SK-N-MC (cell line): ENCODE measurements around the gene TET2.

Experiments used
- DNase-seq: peaks from one replicate; pipeline ENCODE4 v3.0.0-alpha.2; 2011; ENCODE audit warnings: low read depth, low spot score
- H3K27ac ChIP-seq: fragments of 200-600 bp; sonication (generic); 2 replicates; pipeline ENCODE4 v1.5.1; 2016; ENCODE audit warnings: mixed run types
- H3K36me3 ChIP-seq: fragments of 200-600 bp; sonication (generic); 2 replicates; pipeline ENCODE4 v1.6.1; 2017; ENCODE audit warnings: antibody characterized with exemption, low read length, mixed read lengths; ENCODE audit not compliant: insufficient read depth
- H3K4me3 ChIP-seq: fragments of 200-600 bp; sonication (generic); 2 replicates; pipeline ENCODE4 v1.5.1; 2016
- H3K9ac ChIP-seq: fragments of 200-600 bp; sonication (generic); 2 replicates; pipeline ENCODE4 v1.8.0; 2017; ENCODE audit warnings: mixed run types, mixed read lengths; ENCODE audit not compliant: insufficient read length
- H3K9me3 ChIP-seq: fragments of 200-600 bp; sonication (generic); 2 replicates; pipeline ENCODE4 v1.6.1; 2017; ENCODE audit warnings: low read depth, mild to moderate bottlenecking, antibody characterized with exemption, low read length, moderate library complexity, mixed read lengths
- EZH2 ChIP-seq: fragments of 200-600 bp; sonication (generic); IDR thresholded peaks from one replicate; pipeline ENCODE4 v1.6.1; 2017; ENCODE audit warnings: antibody characterized with exemption
- FOXP2 ChIP-seq: optimal IDR thresholded peaks from 2 replicates; pipeline ENCODE3; 2011; ENCODE audit warnings: mild to moderate bottlenecking, moderate library complexity; ENCODE audit not compliant: insufficient read depth; ENCODE audit errors: extremely low read length, control extremely low read depth
- POLR2AphosphoS5 ChIP-seq: IDR thresholded peaks from 2 replicates; pipeline ENCODE4 v1.6.1; 2012; ENCODE audit warnings: mild to moderate bottlenecking, low read depth, low read length, borderline replicate concordance

Gene TET2

DNA sequence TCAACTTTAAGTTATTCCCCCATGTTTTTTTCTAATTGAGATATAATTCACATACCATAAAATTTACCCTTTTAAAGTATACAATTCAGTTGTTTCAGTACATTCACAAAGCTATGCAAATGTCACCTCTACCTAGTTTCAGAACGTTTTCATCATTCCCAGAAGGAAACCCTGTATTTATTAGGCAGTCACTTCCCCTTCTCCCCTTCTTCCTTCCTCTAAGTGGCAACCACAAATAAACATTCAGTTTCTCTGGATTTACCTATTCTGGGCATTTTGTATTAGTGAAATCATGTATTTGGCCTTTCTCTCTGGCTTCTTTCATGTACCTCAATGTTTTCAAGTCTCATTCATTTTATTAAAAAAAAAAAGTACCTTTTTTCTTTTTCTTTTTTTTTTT, 101.9 kb downstream of the TET2 start:
- H3K9me3 ChIP-seq: no peaks in the 10 kb centered on the region
- H3K4me3 ChIP-seq: no peak overlapping the region
- TF ChIP-seq POLR2AphosphoS5 (no peak), EZH2 (no peak), FOXP2 (no peak)
- DNase-seq: no peak
- no peak overlapping the region for H3K27ac ChIP-seq
- peaks cover 5% of the 10 kb centered on the region for H3K36me3 ChIP-seq
- H3K9ac ChIP-seq: no peak overlapping the region

DNA sequence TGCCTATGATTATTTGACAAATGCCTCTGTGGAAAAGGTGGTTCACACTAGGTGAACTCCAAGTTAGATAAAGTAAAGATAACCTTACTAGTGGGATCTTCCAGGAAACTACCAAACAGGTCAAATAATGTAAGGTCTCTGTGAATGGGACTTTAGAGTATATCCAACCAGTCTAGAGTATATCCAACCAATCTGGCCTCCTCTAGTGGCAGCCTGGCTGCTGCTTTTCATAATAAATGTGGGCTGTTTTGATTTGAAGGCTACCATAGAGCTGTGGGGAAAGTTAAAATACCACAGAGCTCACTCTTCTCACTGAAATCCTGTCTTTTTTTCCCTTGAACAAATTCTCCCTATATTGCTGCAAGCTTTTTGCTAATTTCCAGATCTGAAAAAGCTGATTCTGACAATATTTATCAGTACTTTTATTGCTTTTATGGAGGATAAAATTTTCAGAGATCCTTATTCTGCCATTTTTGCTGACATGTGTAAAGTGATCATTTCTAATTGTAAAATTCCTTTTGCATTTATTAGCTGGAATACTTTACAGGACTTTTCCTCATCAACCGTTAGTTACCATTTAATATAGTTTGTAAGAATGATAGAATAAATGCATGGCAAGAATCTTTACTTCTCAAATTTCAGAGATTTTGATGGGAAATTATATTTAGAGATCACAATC, 111.3 kb downstream of the TET2 start:
- TF ChIP-seq EZH2 (no peak), POLR2AphosphoS5 (no peak), FOXP2 (no peak)
- Histone ChIP-seq H3K9me3 (no peaks in the 10 kb centered on the region), H3K36me3 (peaks cover 12% of the 10 kb centered on the region; the same call in 1 of the 2 replicates), H3K27ac (no peak overlapping the region), H3K9ac (no peak overlapping the region), H3K4me3 (no peak overlapping the region)
- DNase-seq: no peak

DNA sequence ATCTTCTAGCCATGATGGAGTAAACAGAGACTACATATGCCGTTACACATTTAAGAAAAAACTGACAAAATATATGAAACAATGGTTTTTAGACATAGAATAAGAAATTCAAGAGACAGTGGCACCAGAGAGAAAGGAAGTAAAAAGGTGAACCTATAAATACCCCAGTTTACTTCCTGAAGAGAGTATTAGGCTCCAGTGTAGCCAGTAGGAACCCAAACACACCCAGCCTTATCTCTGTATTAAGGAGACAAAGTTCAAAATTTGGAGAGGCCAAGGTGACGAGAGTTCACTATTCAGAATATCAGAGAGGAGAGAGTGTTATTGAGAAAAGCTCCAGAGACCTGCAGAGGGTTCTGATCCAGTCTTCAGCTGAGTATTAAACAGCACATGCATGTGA, 119.0 kb downstream of the TET2 start:
- no peak for DNase-seq
- Histone ChIP-seq H3K27ac (no peak overlapping the region), H3K4me3 (no peak overlapping the region), H3K9me3 (no peaks in the 10 kb centered on the region), H3K36me3 (peaks cover 14% of the 10 kb centered on the region), H3K9ac (no peak overlapping the region)
- TF ChIP-seq FOXP2 (no peak), EZH2 (no peak), POLR2AphosphoS5 (no peak)

DNA sequence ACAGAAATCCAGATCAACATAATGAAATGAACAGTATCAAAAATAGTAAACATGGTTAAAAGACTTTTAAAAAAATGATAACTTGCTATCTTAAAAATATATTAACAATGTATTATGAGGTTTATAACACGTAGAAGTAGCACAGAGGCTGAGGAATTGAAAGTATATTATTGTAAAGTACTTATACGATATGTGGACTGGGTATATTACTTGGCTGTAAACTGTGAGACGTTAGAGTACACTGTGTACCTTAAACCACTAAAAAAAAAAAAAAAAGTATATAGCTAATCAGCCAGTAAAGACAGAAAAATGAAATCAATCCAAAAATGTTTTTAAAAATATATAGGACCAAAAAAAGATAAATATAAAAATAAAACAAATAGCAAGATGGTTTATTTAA, 120.6 kb downstream of the TET2 start:
- no peak for TF ChIP-seq EZH2
- TF ChIP-seq POLR2AphosphoS5: no peak
- TF ChIP-seq FOXP2: no peak
- DNase-seq: no peak
- H3K9me3 ChIP-seq: no peaks in the 10 kb centered on the region
- no peak overlapping the region for H3K4me3 ChIP-seq
- H3K27ac ChIP-seq: no peak overlapping the region
- no peak overlapping the region for H3K9ac ChIP-seq
- H3K36me3 ChIP-seq: peaks cover 14% of the 10 kb centered on the region

- no peak overlapping the region for H3K4me3 ChIP-seq
- DNase-seq: no peak
- no peaks in the 10 kb centered on the region for H3K9me3 ChIP-seq
- H3K9ac ChIP-seq: no peak overlapping the region
- no peak for TF ChIP-seq FOXP2
- no peak for TF ChIP-seq POLR2AphosphoS5
- TF ChIP-seq EZH2: no peak
- H3K36me3 ChIP-seq: peaks cover 32% of the 10 kb centered on the region
- H3K27ac ChIP-seq: no peak overlapping the region
These were observed 125.3 kb downstream of the TET2 start for GRCh38 chr4:105272002-105272401.

GRCh38 chr4:105273230-105273629, 126.6 kb downstream of the TET2 start:
- DNase-seq: no peak
- no peak for TF ChIP-seq EZH2
- no peak for TF ChIP-seq FOXP2
- TF ChIP-seq POLR2AphosphoS5: no peak
- no peak overlapping the region for H3K9ac ChIP-seq
- H3K4me3 ChIP-seq: no peak overlapping the region
- peaks cover 32% of the 10 kb centered on the region for H3K36me3 ChIP-seq
- H3K27ac ChIP-seq: no peak overlapping the region
- H3K9me3 ChIP-seq: no peaks in the 10 kb centered on the region

- Histone ChIP-seq H3K27ac (no peak overlapping the region), H3K9me3 (no peaks in the 10 kb centered on the region), H3K36me3 (peaks cover 30% of the 10 kb centered on the region), H3K4me3 (no peak overlapping the region), H3K9ac (no peak overlapping the region)
- DNase-seq: no peak
- TF ChIP-seq FOXP2 (no peak), EZH2 (no peak), POLR2AphosphoS5 (no peak)
These were observed 127.4 kb downstream of the TET2 start for GRCh38 chr4:105274090-105274489.

GRCh38 chr4:105274504-105274903, 127.8 kb downstream of the TET2 start:
- TF ChIP-seq FOXP2 (no peak), POLR2AphosphoS5 (no peak), EZH2 (no peak)

GRCh38 chr4:105276361-105277104, 129.9 kb downstream of the TET2 start:
- TF ChIP-seq FOXP2: no peak
- no peak overlapping the region for H3K4me3 ChIP-seq
- H3K9me3 ChIP-seq: no peaks in the 10 kb centered on the region
- H3K27ac ChIP-seq: no peak overlapping the region
- no peak overlapping the region for H3K9ac ChIP-seq
- peaks cover 18% of the 10 kb centered on the region; the same call in 1 of the 2 replicates for H3K36me3 ChIP-seq
- no peak for DNase-seq

More at GRCh38 chr4:105274504-105274903, 127.8 kb downstream of the TET2 start:
- DNase-seq: no peak
- Histone ChIP-seq H3K27ac (no peak overlapping the region), H3K36me3 (peaks cover 26% of the 10 kb centered on the region), H3K9ac (no peak overlapping the region), H3K9me3 (no peaks in the 10 kb centered on the region), H3K4me3 (no peak overlapping the region)
